Measurements from ENCODE around the gene LIN7B. TPM values are rescaled to one million over a fixed set of nuclear protein-coding genes. Genes with fewer than 3 reads are reported as not detected.

Gene LIN7B
- total and polyA plus RNA-seq, 2 of the 13 experiments (the other 11 are each of a cell fraction or from before 2014, with no cell fraction given): 5.3 to 7.6 TPM

- peak in 1 of 2 experiments; percentile 64; a peak in 2 of 4 replicates for TF ChIP-seq POLR2A (IDR thresholded peaks at IDR 0.05; ENCODE audit: insufficient read depth in 1 of 2, low read depth in 2 of 2, low read length in 2 of 2)
- no peak for TF ChIP-seq ZNF672 (CRISPR knock-in tag; IDR thresholded peaks at IDR 0.05)
- TF ChIP-seq ZNF597 (CRISPR knock-in tag; IDR thresholded peaks at IDR 0.05): no peak
- TF ChIP-seq ZNF331 (CRISPR knock-in tag; IDR thresholded peaks at IDR 0.05): 0 out of 2 replicates have a peak, but pooled peaks have one; percentile 43
- 0 out of 2 replicates have a peak, but pooled peaks have one; percentile 61 for TF ChIP-seq SIN3A (IDR thresholded peaks at IDR 0.05; ENCODE audit: borderline replicate concordance, low read depth, low read length)
- no peak for TF ChIP-seq REXO4 (CRISPR knock-in tag; IDR thresholded peaks at IDR 0.05; ENCODE audit: borderline replicate concordance)
- TF ChIP-seq TIGD3 (CRISPR knock-in tag; IDR thresholded peaks at IDR 0.05; ENCODE audit: borderline replicate concordance): no peak
- 0 out of 2 replicates have a peak, but pooled peaks have one; percentile 14 for TF ChIP-seq YEATS2 (CRISPR knock-in tag; IDR thresholded peaks at IDR 0.05; ENCODE audit: borderline replicate concordance)
- TF ChIP-seq TFAP4 (IDR thresholded peaks at IDR 0.05; ENCODE audit: borderline replicate concordance, low read depth): peak; percentile 77
- no peak for TF ChIP-seq THAP7 (CRISPR knock-in tag; IDR thresholded peaks at IDR 0.05)
- TF ChIP-seq U2AF2 (IDR thresholded peaks at IDR 0.05; ENCODE audit: low read depth, low read length): 0 out of 2 replicates have a peak, but pooled peaks have one; percentile 21
- TF ChIP-seq KAT2B (IDR thresholded peaks at IDR 0.05; ENCODE audit: borderline replicate concordance, low read depth, low read length): no peak
- peak; percentile 34; the same call in 1 of the 2 replicates for TF ChIP-seq CREM (IDR thresholded peaks at IDR 0.05)
- TF ChIP-seq CREM (CRISPR knock-in tag; IDR thresholded peaks at IDR 0.05): no peak
- no peak for TF ChIP-seq IRF9 (CRISPR knock-in tag; IDR thresholded peaks at IDR 0.05; ENCODE audit: borderline replicate concordance)
- peak; percentile 76; the same call in 1 of the 2 replicates for TF ChIP-seq PRDM10 (CRISPR knock-in tag; IDR thresholded peaks at IDR 0.05; ENCODE audit: low read depth)
Measured at GRCh38 chr19:49125025-49125731, 11.0 kb downstream of the LIN7B start (continued).

Data from HepG2 (cell line).